OCI-LY1 (cell line): ENCODE data around the gene TMEM45A.

Experiments
- H2AFZ ChIP-seq: fragments of 200-600 bp; sonication (generic), shearing (Covaris generic); 2 replicates; pipeline ENCODE4 v1.6.0; 2014; ENCODE audit warnings: antibody characterized with exemption, mild to moderate bottlenecking, low read length
- H3F3A ChIP-seq: fragments of 200-600 bp; sonication (generic), shearing (Covaris generic); 2 replicates; pipeline ENCODE4 v1.6.0; 2014; ENCODE audit warnings: mild to moderate bottlenecking, antibody characterized with exemption, low read length, moderate library complexity; ENCODE audit not compliant: insufficient read depth
- H3K27ac ChIP-seq: fragments of 200-600 bp; sonication (generic); 2 replicates; pipeline ENCODE4 v1.5.1; 2014; ENCODE audit warnings: low read length, mixed run types, mild to moderate bottlenecking, low read depth; ENCODE audit not compliant: poor library complexity, severe bottlenecking
- H3K27me3 ChIP-seq: fragments of 200-600 bp; sonication (generic); 2 replicates; pipeline ENCODE4 v1.6.0; 2014; ENCODE audit warnings: antibody characterized with exemption, mild to moderate bottlenecking, low read length, moderate library complexity; ENCODE audit not compliant: insufficient read depth
- H3K36me3 ChIP-seq: fragments of 200-600 bp; sonication (generic); 2 replicates; pipeline ENCODE4 v1.6.1; 2014; ENCODE audit warnings: mild to moderate bottlenecking, antibody characterized with exemption, low read length, moderate library complexity, mixed read lengths; ENCODE audit not compliant: insufficient read depth
- H3K4me1 ChIP-seq: fragments of 200-600 bp; sonication (generic); 2 replicates; pipeline ENCODE4 v1.5.1; 2014; ENCODE audit warnings: mild to moderate bottlenecking, low read length, moderate library complexity; ENCODE audit not compliant: insufficient read depth, severe bottlenecking
- H3K4me2 ChIP-seq: fragments of 200-600 bp; sonication (generic), shearing (Covaris generic); 2 replicates; pipeline ENCODE4 v1.6.1; 2014; ENCODE audit warnings: low read length
- H3K4me3 ChIP-seq: fragments of 200-600 bp; sonication (generic); 2 replicates; pipeline ENCODE4 v1.5.1; 2014; ENCODE audit warnings: low read length, low read depth, mild to moderate bottlenecking, mixed read lengths; ENCODE audit not compliant: poor library complexity, severe bottlenecking
- H3K79me2 ChIP-seq: fragments of 200-600 bp; shearing (Covaris generic); 2 replicates; pipeline ENCODE4 v1.6.1; 2016; ENCODE audit warnings: mixed run types, low read length, mixed read lengths; ENCODE audit not compliant: insufficient read depth
- H3K9ac ChIP-seq: fragments of 200-600 bp; sonication (generic), shearing (Covaris generic); 2 replicates; pipeline ENCODE4 v1.6.1; 2014; ENCODE audit warnings: mild to moderate bottlenecking, low read length, mixed read lengths
- H3K9me2 ChIP-seq: fragments of 200-600 bp; sonication (generic), shearing (Covaris generic); 2 replicates; pipeline ENCODE4 v1.6.1; 2014; ENCODE audit warnings: low read depth, mild to moderate bottlenecking, low read length, mixed read lengths
- H3K9me3 ChIP-seq: fragments of 200-600 bp; shearing (Covaris generic); 2 replicates; pipeline ENCODE4 v1.6.1; 2014; ENCODE audit warnings: low read length, mixed read lengths
- H4K20me1 ChIP-seq: fragments of 200-600 bp; sonication (generic), shearing (Covaris generic); 2 replicates; pipeline ENCODE4 v1.6.0; 2016; ENCODE audit warnings: mild to moderate bottlenecking, low read length; ENCODE audit not compliant: insufficient read depth
- EZH2 ChIP-seq: fragments of 200-600 bp; sonication (generic), shearing (Covaris generic); IDR thresholded peaks from 2 replicates; pipeline ENCODE4 v1.8.0; 2017; ENCODE audit warnings: borderline replicate concordance, mixed run types, mild to moderate bottlenecking, antibody characterized with exemption, low read length, moderate library complexity, mixed read lengths
- TF ChIP-seq, protein P1 (sequence below): fragments of 200-600 bp; sonication (generic), shearing (Covaris generic); IDR thresholded peaks from 2 replicates; pipeline ENCODE4 v1.5.1; 2017; ENCODE audit warnings: mild to moderate bottlenecking, antibody characterized with exemption, low read length, moderate library complexity, mixed read lengths

TMEM45A gene

DNA sequence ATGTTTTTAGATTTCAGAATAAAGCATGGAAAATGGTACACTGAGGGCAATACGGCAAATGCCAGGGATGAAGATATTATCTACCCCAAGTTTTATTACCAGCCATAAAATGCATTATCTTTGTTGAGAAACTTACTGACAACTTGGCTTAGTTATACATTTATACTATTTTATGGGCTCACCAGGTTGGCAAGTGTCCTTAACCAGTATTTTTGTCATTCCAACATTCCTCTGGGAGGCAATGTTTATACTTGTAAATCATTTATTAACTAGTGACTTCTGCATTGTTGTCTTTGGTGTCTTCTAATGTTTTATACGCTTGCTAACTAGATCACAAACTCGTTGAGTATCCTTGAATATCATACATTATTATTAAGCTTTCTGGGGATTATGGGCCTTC is 99.0 kb downstream of the TMEM45A start:
- Histone ChIP-seq H4K20me1 (no peaks in the 10 kb centered on the region), H3K27me3 (no peaks in the 10 kb centered on the region), H3K9me2 (no peaks in the 10 kb centered on the region), H3K9me3 (no peaks in the 10 kb centered on the region), H3K9ac (no peak overlapping the region), H3K27ac (no peak overlapping the region), H3K4me2 (no peak overlapping the region), H3K36me3 (no peaks in the 10 kb centered on the region), H3K4me3 (no peak overlapping the region), H2AFZ (no peak overlapping the region), H3K79me2 (no peaks in the 10 kb centered on the region), H3K4me1 (no peaks in the 10 kb centered on the region), H3F3A (no peaks in the 10 kb centered on the region)
- TF ChIP-seq EZH2 = no peak
- TF ChIP-seq, protein P1, sequence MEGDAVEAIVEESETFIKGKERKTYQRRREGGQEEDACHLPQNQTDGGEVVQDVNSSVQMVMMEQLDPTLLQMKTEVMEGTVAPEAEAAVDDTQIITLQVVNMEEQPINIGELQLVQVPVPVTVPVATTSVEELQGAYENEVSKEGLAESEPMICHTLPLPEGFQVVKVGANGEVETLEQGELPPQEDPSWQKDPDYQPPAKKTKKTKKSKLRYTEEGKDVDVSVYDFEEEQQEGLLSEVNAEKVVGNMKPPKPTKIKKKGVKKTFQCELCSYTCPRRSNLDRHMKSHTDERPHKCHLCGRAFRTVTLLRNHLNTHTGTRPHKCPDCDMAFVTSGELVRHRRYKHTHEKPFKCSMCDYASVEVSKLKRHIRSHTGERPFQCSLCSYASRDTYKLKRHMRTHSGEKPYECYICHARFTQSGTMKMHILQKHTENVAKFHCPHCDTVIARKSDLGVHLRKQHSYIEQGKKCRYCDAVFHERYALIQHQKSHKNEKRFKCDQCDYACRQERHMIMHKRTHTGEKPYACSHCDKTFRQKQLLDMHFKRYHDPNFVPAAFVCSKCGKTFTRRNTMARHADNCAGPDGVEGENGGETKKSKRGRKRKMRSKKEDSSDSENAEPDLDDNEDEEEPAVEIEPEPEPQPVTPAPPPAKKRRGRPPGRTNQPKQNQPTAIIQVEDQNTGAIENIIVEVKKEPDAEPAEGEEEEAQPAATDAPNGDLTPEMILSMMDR = no peak

DNA sequence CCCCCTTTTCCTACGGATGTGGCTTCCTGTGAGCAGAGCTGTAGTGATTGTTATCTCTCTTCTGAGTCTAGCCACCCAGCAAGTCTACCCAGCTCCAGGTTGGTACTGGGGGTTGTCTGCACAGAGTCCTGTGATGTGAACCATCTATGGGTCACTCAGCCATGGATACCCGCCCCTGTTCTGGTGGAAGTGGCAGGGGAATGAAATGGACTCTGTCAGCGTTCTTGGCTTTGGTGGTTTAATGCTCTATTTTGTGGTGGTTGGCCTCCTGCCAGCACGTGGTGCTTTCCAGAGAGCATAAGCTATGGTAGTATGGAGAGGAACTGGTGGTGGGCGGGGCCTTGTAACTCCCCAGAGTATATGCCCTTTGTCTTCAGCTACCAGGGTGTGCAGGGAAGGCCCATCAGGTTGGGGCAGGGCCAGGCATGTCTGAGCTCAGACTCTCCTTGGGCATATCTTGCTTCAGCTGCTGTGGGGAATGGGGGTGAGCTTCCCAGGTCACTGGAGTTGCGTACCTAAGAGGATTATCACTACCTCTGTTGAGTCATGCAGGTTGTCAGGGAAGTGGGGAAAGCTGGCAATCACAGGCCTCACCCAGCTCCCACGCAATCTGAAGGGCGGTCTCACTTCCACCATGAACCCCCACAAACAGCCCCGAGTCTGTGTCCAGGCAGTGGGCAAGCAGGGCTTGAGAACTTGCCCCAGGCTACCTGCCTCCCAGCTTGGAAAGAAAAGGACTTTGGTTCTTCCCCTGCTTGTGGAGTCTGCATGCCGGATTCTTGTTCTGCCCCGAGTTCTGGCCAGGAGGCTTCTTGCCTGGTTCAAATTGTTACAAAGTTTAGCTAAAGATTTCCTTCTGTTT is 108.0 kb downstream of the TMEM45A start:
- no peak overlapping the region for H3K27ac ChIP-seq
- H3K36me3 ChIP-seq = no peaks in the 10 kb centered on the region
- H3K4me1 ChIP-seq = no peaks in the 10 kb centered on the region
- no peaks in the 10 kb centered on the region for H3F3A ChIP-seq
- H3K27me3 ChIP-seq = no peaks in the 10 kb centered on the region
- H3K4me2 ChIP-seq = no peak overlapping the region
- no peaks in the 10 kb centered on the region for H3K79me2 ChIP-seq
- no peak overlapping the region for H3K9ac ChIP-seq
- H3K9me3 ChIP-seq = no peaks in the 10 kb centered on the region
- TF ChIP-seq, protein P1 = no peak
- TF ChIP-seq EZH2 = no peak
- no peak overlapping the region for H2AFZ ChIP-seq
- no peaks in the 10 kb centered on the region for H4K20me1 ChIP-seq
- H3K4me3 ChIP-seq = no peak overlapping the region
- no peaks in the 10 kb centered on the region for H3K9me2 ChIP-seq

DNA sequence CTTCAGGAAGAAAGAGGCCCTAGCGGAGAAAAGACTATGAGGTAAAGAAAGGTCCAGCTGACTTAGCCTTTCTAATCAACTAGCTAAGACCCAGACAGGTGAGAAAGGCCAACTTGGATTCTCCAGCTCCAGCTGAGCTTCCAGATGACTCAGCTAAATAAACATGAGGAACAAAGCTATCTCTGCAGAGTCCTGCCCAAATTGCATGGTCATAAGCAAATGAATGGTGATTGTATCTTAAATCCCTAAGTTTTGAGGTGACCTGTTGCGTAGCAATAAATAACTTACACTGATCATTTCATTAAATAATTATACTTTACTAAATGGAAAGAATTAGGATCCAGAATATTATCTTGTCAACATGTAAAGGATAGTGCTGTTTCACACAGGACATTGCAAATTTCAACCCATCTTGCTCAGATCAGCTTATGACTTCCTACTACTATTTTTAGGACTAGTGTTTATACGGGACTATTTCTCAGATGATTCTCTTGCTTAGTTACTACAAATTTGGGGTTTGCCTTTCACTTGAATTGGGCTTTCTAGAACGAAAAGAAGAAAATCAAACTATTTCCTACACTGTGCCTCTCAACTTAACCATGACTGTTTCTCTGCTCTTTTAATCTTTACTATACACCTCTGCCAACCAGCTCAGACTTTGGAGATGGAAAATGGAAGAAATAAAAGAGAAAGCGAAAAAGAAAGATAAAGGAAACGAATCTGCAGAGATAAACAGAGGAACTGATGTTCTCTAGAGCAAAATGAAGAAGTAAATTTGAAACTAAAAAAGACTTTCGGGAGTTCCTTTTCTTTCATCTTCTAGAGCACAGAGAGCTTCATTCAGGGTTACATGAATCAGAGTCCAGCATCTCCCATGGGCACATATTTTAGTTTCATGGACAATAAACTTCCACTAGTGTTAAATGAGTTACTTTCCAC is 110.4 kb downstream of the TMEM45A start:
- H3K79me2 ChIP-seq = no peaks in the 10 kb centered on the region
- H3K4me2 ChIP-seq = peak overlapping the region; percentile 25; the same call in 1 of the 2 replicates
- H3K4me1 ChIP-seq = no peaks in the 10 kb centered on the region
- no peaks in the 10 kb centered on the region for H3K36me3 ChIP-seq
- no peak overlapping the region for H3K4me3 ChIP-seq
- no peaks in the 10 kb centered on the region for H4K20me1 ChIP-seq
- TF ChIP-seq, protein P1 = no peak
- TF ChIP-seq EZH2 = no peak
- no peaks in the 10 kb centered on the region for H3K9me2 ChIP-seq
- H3K27me3 ChIP-seq = no peaks in the 10 kb centered on the region
- no peaks in the 10 kb centered on the region for H3K9me3 ChIP-seq
- no peak overlapping the region for H3K27ac ChIP-seq
- no peak overlapping the region for H2AFZ ChIP-seq
- no peaks in the 10 kb centered on the region for H3F3A ChIP-seq
- H3K9ac ChIP-seq = no peak overlapping the region
